SJSA1 (cell line): ENCODE measurements around the gene MARCHF10. TPM values are rescaled to one million over a fixed set of nuclear protein-coding genes. Genes with fewer than 3 reads are reported as not detected.

Experiments
- DNase-seq, 2 experiments: peaks; one replicate each; pipeline ENCODE4 v3.0.0-alpha.2; 2015 to 2020; ENCODE audit warnings: low spot score in 2 of 2, low read depth in 1 of 2
- H3K27ac ChIP-seq: fragments of 250-450 bp; sonication (Bioruptor Pico); 2 replicates; pipeline ENCODE4 v1.5.1; 2020; ENCODE audit warnings: mild to moderate bottlenecking, moderate library complexity
- H3K27me3 ChIP-seq: fragments of 250-450 bp; sonication (Bioruptor Pico); replicated peaks from 2 replicates; pipeline ENCODE4 v1.5.1; 2020; ENCODE audit warnings: mild to moderate bottlenecking, moderate library complexity
- H3K36me3 ChIP-seq: fragments of 250-450 bp; sonication (Bioruptor Pico); 2 replicates; pipeline ENCODE4 v1.5.1; 2020; ENCODE audit warnings: mild to moderate bottlenecking
- H3K4me1 ChIP-seq: fragments of 250-450 bp; sonication (Bioruptor Pico); replicated peaks from 2 replicates; pipeline ENCODE4 v1.6.1; 2021; ENCODE audit warnings: mild to moderate bottlenecking
- H3K4me3 ChIP-seq: fragments of 250-450 bp; sonication (Bioruptor Pico); 2 replicates; pipeline ENCODE4 v1.5.1; 2020; ENCODE audit warnings: mild to moderate bottlenecking
- H3K9me3 ChIP-seq: fragments of 250-450 bp; sonication (Bioruptor Pico); replicated peaks from 2 replicates; pipeline ENCODE4 v1.5.1; 2020; ENCODE audit warnings: mild to moderate bottlenecking
- total RNA-seq: library from RNA; depleted of rRNA; stranded (reverse); fragments of >200 nt; shearing (Covaris generic); gene quantifications from 2 replicates; pipeline ENCODE4 v1.2.3, GENCODE V29; 2014

The MARCHF10 gene
- total RNA-seq, 1 experiment from 2014 or later, result 0.71 TPM

DNA sequence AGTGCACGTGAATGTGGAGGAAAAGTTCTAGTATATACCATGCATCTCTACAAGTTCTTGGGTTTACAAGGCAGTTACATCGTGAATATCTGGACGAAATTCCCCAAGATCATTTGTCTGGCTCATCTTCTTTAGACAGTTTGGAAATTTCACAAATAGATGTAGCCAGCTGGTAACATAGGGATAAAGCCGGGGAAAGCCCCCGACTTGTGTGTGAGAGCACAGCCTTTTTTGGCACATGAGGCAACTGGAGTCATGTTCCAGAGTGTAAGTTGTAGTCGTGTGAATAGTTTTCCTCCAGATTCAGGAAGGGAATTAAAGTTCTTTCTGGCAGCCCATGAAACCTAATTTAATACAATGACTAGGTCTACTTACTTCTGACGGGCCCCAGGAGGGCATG, 62.3 kb downstream of the MARCHF10 start:
- H3K36me3 ChIP-seq, result no peaks in the 10 kb centered on the region
- DNase-seq, result no peak
- no peak overlapping the region for H3K27ac ChIP-seq
- no peaks in the 10 kb centered on the region; the same call in 1 of the 2 replicates for H3K27me3 ChIP-seq
- H3K4me3 ChIP-seq, result no peak overlapping the region
- no peaks in the 10 kb centered on the region for H3K4me1 ChIP-seq
- H3K9me3 ChIP-seq, result no peaks in the 10 kb centered on the region

DNA sequence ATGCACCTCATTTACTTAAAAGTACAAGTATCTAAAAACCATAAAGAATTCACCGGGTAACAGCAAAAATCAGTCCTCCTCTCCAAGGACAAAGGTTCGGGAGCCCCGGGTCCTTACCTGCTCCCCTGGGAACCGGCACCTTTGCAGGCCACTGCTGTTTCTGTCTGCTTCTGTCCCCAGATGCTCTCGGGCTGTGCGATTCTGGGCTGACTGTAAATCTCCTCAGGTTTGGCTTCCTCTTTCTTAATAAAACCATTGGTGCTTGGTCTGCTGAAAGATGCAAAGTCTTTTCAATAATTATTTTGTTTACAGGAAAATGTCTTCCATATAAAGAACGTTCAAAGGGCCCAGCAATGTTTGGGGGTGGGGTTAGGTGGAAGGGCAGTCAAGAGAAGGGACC, 63.9 kb downstream of the MARCHF10 start:
- no peaks in the 10 kb centered on the region; the same call in 1 of the 2 replicates for H3K27me3 ChIP-seq
- no peak overlapping the region for H3K4me3 ChIP-seq
- H3K36me3 ChIP-seq, result no peaks in the 10 kb centered on the region
- H3K9me3 ChIP-seq, result no peaks in the 10 kb centered on the region
- H3K27ac ChIP-seq, result no peak overlapping the region
- DNase-seq, result no peak
- H3K4me1 ChIP-seq, result no peaks in the 10 kb centered on the region

GRCh38 chr17:62741290-62741689, 66.8 kb downstream of the MARCHF10 start:
- no peaks in the 10 kb centered on the region; the same call in 1 of the 2 replicates for H3K27me3 ChIP-seq

GRCh38 chr17:62739645-62740388, 68.3 kb downstream of the MARCHF10 start:
- H3K27ac ChIP-seq, result no peak overlapping the region
- H3K4me3 ChIP-seq, result no peak overlapping the region
- no peak for DNase-seq
- no peaks in the 10 kb centered on the region for H3K4me1 ChIP-seq
- H3K27me3 ChIP-seq, result no peaks in the 10 kb centered on the region; the same call in 1 of the 2 replicates
- H3K36me3 ChIP-seq, result no peaks in the 10 kb centered on the region
- no peaks in the 10 kb centered on the region for H3K9me3 ChIP-seq

More at GRCh38 chr17:62741290-62741689, 66.8 kb downstream of the MARCHF10 start:
- DNase-seq, result no peak
- H3K9me3 ChIP-seq, result no peaks in the 10 kb centered on the region
- H3K4me3 ChIP-seq, result no peak overlapping the region
- H3K36me3 ChIP-seq, result no peaks in the 10 kb centered on the region
- no peak overlapping the region for H3K27ac ChIP-seq
- no peaks in the 10 kb centered on the region for H3K4me1 ChIP-seq

DNA sequence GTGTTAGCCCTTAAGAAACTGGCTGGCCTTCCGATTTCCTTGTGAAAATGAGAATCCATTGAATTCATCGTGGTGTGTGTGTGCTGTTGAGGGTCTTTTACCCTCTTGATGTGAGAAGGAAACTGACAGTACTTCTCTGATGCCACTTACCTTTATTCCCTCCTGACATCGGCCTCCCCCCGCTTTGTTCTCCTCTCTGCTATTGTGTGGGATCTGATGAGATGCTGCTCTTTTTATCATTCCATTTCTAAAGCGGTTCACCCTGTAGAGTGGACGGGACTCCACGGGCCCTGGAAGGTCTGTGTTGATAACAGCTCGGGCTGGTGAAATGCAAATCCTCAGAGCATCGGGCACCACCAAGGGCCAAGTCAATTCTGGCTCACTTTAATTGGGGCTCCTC, 69.8 kb downstream of the MARCHF10 start:
- no peaks in the 10 kb centered on the region; the same call in 1 of the 2 replicates for H3K27me3 ChIP-seq
- H3K27ac ChIP-seq, result no peak overlapping the region
- H3K4me1 ChIP-seq, result no peaks in the 10 kb centered on the region
- H3K9me3 ChIP-seq, result no peaks in the 10 kb centered on the region
- no peak overlapping the region for H3K4me3 ChIP-seq
- no peak for DNase-seq
- H3K36me3 ChIP-seq, result no peaks in the 10 kb centered on the region

GRCh38 chr17:62737513-62737912, 70.6 kb downstream of the MARCHF10 start:
- H3K9me3 ChIP-seq, result no peaks in the 10 kb centered on the region
- H3K27ac ChIP-seq, result no peak overlapping the region
- H3K4me1 ChIP-seq, result no peaks in the 10 kb centered on the region
- no peaks in the 10 kb centered on the region; the same call in 1 of the 2 replicates for H3K27me3 ChIP-seq
- no peak overlapping the region for H3K4me3 ChIP-seq
- DNase-seq, result no peak
- H3K36me3 ChIP-seq, result no peaks in the 10 kb centered on the region

- Histone ChIP-seq H3K4me3 (no peak overlapping the region), H3K4me1 (no peaks in the 10 kb centered on the region), H3K27ac (no peak overlapping the region), H3K36me3 (no peaks in the 10 kb centered on the region), H3K27me3 (no peaks in the 10 kb centered on the region), H3K9me3 (no peaks in the 10 kb centered on the region)
- DNase-seq, result no peak
Measured at GRCh38 chr17:62735044-62735651, 73.0 kb downstream of the MARCHF10 start.

DNA sequence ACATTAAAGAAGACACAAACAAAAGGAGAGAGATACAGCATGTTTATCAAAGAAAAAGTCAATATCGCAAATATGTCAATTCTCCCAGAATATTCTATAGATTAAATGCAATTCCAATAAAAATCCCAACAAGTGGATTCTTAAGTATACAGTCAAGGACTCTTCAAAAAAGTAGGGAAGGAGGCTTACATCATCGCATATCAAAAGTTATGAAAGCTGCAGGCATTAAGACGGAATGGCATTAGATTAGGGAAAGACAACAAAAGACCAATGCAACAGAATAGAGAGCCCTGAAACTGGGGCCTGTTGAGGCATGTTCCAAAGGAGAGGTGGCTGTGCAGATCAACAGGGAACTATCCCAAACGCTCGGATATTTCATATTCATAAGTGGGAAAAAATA, 76.0 kb downstream of the MARCHF10 start:
- Histone ChIP-seq H3K4me1 (no peaks in the 10 kb centered on the region), H3K36me3 (no peaks in the 10 kb centered on the region), H3K27ac (no peak overlapping the region), H3K9me3 (no peaks in the 10 kb centered on the region), H3K4me3 (no peak overlapping the region), H3K27me3 (no peaks in the 10 kb centered on the region)
- DNase-seq, result no peak

DNA sequence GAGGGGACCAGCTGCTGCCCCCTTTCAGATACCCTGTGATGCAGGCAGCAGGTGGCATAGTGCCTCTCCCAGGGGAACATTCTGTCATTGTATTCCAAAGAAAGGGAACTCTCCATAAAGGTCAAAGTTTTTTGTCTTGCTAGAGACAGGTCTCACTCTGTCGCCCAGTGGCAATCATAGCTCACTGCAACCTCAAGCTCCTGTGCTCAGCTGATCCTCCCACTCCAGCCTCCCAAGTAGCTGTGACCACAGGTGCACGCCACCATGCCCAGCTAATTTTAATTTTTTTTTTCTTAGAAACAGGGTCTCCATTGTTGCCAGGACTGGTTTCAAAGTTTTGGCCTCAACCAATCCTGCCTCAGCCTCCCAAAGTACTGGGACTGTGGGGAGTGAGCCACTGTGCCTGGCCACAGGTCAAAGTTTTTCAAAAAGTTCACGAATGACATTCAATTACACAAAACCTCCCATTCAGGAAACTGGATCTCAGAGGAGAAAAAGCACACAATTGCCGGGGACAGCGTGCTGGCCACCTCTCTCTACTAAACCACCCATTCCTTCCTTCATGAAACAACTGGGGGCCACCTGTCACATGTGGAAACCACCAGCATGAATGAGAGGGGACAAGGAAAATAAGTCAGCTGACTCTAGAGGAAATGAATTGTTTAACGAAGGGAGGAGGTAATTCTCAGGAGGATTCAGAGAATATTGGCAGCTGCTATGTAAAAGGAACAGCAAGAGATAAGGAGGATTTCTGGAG, 80.0 kb downstream of the MARCHF10 start:
- H3K36me3 ChIP-seq, result no peaks in the 10 kb centered on the region
- no peak overlapping the region for H3K27ac ChIP-seq
- no peaks in the 10 kb centered on the region for H3K27me3 ChIP-seq
- H3K9me3 ChIP-seq, result no peaks in the 10 kb centered on the region
- H3K4me1 ChIP-seq, result peaks cover 7% of the 10 kb centered on the region
- H3K4me3 ChIP-seq, result no peak overlapping the region
- DNase-seq, result no peak

GRCh38 chr17:62725791-62726249, 82.3 kb downstream of the MARCHF10 start:
- Histone ChIP-seq H3K4me1 (peaks cover 7% of the 10 kb centered on the region), H3K27ac (no peak overlapping the region), H3K9me3 (no peaks in the 10 kb centered on the region), H3K36me3 (no peaks in the 10 kb centered on the region), H3K4me3 (no peak overlapping the region), H3K27me3 (no peaks in the 10 kb centered on the region)
- DNase-seq, result peak in 1 of 2 experiments; percentile 34

GRCh38 chr17:62724398-62725146, 83.5 kb downstream of the MARCHF10 start:
- Histone ChIP-seq H3K4me1 (peaks cover 7% of the 10 kb centered on the region), H3K4me3 (no peak overlapping the region), H3K9me3 (no peaks in the 10 kb centered on the region), H3K27me3 (no peaks in the 10 kb centered on the region), H3K36me3 (no peaks in the 10 kb centered on the region), H3K27ac (no peak overlapping the region)
- DNase-seq, result no peak

DNA sequence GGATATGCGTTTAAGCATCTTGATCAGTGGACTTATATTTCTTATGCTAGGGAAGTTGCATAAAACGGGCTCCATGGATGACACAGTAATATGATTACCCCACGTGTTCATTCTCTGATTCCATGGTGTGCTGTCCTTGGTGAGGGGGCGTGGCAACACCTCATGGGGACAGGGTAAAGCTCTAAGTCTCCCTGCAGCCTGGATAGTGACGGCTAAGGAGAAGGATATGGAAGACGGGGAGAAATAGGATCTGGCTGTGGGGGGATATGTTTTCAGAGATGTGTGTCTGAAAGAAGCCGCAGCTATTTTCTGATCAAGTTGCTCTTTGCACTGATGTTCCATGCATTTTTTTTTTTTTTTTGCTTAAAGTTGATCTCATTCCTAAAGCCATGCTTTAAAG, 84.3 kb downstream of the MARCHF10 start:
- Histone ChIP-seq H3K4me1 (peaks cover 7% of the 10 kb centered on the region), H3K27me3 (no peaks in the 10 kb centered on the region), H3K9me3 (no peaks in the 10 kb centered on the region), H3K4me3 (no peak overlapping the region), H3K27ac (no peak overlapping the region), H3K36me3 (no peaks in the 10 kb centered on the region)
- no peak for DNase-seq

DNA sequence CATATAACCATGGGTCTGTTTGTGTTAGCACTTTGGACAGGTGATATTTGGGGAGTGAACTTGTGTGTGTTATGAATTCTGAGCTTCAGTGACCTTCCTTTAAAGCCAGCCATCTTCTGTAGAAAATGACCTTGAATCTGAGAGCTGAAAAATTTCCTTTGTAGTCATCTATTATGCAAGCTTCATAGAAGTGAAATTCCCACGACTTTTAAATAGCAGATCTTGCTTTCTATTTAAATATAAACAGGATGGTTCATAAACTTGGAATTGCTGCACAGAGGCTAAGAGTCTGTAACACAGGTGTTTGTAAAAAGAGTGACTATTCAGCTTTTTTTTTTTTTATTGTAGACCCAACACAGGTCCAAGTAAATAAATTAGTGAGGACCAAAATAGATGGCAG, 85.5 kb downstream of the MARCHF10 start:
- DNase-seq, result no peak
- Histone ChIP-seq H3K4me3 (no peak overlapping the region), H3K36me3 (no peaks in the 10 kb centered on the region), H3K27ac (no peak overlapping the region), H3K27me3 (no peaks in the 10 kb centered on the region), H3K9me3 (no peaks in the 10 kb centered on the region), H3K4me1 (peaks cover 7% of the 10 kb centered on the region)
